NCI-H82 treated with DMSO at 0.1 percent for 48 hours (cell line): ENCODE measurements around the gene OR56A1.
"Not testable (repeated sequence)": the region's sequence is repeated elsewhere in the genome, so short reads cannot be mapped to it uniquely, and the experiment has no call there.

Source experiments
- DNase-seq: peaks from one replicate; lab custom pipeline; 2025; ENCODE audit not compliant: unreplicated experiment; lab: John Stamatoyannopoulos, UW

The OR56A1 gene, protein sequence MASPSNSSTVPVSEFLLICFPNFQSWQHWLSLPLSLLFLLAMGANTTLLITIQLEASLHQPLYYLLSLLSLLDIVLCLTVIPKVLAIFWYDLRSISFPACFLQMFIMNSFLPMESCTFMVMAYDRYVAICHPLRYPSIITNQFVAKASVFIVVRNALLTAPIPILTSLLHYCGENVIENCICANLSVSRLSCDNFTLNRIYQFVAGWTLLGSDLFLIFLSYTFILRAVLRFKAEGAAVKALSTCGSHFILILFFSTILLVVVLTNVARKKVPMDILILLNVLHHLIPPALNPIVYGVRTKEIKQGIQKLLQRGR

DNA sequence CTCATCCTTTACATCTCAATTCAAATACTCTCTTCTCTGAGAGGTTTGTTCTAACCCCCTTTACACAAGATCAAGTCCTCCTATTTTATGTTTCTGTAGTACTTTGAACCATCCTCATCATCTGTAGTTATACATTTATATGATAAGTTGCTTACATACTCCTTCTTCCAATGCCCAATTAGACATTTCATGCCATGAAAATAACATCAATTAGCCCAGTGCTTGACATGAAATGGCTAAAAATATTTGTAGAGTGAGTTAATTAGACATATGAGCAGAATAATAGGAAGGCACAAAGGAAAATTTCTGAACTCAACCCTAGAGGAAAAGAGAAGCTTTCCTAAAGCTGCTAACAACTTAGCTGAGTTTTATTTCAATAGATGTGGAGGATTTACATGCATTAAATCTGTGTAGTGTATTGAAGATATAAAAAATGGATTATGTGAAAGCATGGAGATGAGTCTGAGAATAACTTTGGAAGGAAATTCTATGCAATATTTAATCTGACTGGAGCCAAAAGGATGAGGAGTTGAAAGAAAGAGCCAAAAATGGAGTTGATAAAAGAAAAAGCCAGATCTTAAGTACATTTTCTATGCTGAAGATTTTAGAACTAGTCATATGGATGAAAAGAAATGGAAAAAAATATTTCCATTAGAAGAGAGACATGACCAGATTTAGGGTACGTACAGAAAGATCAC lies at the start of gene OR56A1:
TSS of gene OR56A1 (minus strand) at position 51 of the 698 bp plus-strand sequence. CDS start 3,066 bp downstream, outside the sequence.
- DNase-seq = no peak

DNA sequence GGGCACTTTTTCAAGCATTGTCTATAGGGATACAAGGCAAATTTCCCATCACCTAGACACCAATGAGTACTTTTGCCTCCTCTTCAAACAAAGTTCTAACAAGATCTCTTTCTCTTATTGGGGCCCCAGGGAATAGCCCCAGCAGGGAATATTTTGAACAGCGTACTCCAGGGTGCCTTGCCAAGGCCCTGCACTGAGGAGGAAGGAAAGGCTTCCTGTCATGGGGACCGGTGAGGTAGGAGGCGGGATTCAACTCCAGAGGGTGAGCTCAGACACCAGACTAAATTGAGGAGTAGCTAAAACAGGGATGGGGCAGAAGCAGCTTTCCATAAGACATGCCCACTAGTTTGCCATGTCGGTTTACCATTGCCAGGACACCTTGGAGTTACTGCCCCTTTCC lies 48.9 kb upstream of the OR56A1 start:
- no peak for DNase-seq

DNA sequence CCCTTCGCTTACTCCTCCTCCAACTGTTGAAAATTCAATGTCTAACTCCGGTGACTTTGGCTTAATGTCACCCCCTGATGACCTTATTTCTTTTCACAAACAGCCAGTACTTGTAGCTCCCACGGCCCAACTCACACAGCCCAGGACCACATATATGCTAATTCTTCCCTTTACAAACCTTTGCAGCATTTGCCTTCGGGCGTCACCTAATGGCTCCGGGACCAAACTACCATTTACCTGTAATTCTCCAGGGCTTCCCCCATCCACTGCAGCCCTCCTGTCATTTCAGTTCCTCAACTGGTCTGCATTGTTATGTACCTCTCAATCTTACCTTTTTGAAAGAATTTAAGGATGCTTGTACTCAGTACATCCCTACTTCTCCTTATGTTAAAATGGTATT lies 47.2 kb upstream of the OR56A1 start:
- no peak for DNase-seq

DNA sequence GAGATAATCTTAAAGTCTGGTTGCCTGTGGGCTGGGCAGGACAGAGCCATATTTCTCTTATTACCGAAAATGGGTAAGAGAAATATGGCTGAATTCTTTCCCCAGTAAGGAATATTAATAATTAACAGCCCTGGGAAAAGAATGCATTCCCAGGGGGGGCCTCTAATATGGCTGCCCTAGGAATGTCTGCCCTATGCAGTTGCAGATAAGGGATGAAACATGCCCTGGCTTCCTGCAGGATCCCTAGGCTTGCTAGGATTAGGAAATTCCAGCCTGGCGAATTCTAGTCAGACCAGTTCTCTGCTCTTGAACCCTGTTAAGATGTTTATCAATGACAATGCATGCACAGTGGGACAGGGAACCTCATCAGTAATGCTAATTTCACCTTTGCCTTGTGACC lies 45.9 kb upstream of the OR56A1 start:
- not testable (repeated sequence) for DNase-seq

DNA sequence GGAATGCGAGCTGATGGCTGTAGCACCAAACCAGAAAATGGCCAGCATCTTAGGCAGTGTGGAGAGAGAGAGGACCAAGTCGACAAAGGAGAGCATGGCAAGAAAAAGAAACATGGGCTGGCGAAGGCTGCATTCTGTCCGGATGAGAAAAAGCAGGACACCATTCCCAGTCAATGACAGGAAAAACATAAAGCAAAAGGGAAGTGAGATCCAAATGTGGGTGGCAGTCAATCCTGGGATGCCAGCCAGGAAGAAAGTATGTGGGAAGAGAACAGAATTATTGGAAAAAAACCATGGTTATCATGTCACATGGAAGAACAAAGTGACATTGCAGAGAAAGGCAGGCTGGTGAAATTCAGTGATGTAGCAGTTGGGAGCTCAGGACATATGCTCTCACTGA lies 36.9 kb upstream of the OR56A1 start:
- no peak for DNase-seq

DNA sequence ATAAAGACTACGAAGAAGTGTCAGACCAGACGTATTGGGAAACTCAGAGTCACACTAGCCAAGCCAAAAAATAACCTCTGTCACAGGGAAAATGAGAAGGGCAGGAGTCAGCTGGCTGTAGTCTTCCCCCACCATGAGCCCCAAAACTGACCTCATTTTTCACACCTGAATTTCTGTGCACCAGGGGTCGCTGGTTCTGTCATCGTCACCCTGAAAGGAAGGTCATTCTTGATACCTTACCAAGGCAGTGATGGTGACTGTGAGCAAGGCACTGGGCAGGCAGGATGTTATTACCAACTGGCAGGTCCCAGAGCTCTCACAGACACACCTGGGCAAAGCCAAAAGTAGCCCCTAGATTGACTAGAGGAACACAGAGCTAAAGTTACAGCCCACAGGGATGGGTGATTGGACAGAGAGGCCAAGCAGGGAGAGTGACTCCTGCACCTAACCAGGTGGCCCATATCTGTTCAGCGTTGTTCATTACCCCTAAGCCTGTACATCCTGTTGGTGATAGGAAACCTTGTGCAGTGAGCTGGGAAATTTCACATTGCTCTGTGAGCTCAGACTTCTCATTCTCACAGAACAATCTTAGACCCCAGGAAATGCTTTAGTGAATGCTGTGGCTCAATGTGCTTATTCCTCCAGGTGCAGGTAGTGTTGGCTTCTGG lies 32.3 kb upstream of the OR56A1 start:
- DNase-seq = no peak

DNA sequence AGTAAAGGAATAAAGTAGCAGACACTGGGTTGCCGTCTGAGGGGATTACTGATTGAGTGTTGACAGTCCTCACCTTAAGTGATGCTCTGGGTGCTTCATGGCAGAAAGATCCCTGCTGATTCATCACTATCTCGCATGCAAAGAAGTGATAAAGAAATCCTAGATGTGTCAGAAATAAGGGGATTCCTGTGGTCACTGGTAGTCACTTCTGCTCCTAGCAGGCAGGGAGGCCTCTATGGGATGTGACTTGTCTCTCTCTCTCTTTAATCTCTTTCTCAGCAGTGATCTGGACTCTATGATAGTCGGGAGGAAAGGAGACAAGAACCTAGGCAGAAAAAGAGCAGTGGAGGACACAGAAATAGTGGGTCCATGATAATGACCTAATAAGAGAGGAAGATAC lies 30.9 kb upstream of the OR56A1 start:
- DNase-seq = no peak

DNA sequence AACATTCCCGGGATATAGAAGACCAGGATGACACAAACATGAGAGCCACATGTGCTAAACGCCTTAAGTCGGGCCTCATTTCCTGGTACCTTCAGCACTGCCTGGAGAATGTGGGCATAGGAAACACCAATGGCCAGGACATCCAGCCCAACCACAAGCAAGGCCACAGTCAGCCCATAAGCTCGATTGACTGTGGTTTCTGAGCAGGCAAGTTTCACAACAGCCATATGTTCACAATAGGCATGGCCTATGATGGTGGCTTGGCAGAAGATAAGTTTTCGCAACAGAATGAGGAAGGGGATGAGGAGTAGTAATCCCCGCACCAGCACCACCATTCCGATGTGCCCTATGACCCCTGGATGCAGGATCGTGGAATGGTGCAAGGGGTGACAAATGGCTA lies 26.9 kb upstream of the OR56A1 start:
- DNase-seq = no peak

DNA sequence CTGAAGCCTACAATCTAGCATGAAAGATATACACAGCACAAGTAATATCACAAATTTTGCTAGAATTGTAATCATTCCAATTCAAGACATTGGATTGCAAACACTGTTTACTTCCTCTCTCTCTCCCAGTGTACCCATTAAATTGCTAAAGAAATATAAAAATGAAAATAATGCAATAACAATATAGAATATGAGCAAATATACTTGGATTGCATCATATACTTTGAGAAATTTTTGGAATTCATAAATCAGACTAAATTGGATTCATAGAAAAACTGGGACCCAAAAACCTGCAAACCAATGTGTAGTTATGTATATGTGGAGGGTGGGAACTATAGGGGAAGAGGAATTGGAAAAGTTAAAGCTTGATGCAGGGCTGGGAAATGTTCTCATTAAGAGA lies 25.0 kb upstream of the OR56A1 start:
- no peak for DNase-seq

DNA sequence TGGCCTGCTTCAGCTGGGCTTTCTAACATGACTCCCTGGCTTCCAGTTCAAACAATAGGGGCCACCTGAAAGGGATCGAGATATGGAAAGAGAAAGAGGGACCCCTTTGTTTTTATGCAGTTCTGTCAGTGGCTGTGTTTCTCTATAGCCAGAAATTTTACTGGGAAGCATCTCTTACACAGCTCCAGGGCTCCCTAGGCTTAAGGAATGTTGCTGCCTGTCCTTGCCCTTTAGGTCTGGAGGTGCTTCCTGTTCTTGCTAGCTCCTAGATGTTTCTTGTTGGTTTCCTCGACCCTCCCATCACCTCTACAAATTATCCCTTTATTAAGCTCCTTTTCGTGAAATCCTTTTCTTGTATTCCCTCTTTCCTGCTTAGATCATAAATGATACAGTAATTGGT lies 21.8 kb upstream of the OR56A1 start:
- no peak for DNase-seq

DNA sequence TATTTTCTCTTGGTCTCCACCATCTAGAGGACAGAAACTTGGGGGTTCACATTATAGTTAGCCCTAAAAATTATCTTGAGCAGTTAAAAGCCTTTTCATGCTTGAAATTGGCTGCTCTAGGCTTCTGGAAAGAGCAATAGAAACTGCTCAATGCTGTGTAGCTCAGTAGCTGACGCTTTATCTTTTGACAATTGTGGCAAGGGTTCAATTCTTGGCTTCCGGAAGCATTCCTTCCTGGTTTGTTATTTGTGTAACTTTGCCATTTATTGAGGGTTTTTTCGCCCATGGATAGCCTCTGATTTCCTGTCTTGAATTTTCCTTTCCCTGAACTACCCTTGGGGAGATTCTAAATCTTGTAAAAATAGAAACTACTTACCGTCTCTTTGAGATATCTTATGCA lies 10.3 kb upstream of the OR56A1 start:
- no peak for DNase-seq

DNA sequence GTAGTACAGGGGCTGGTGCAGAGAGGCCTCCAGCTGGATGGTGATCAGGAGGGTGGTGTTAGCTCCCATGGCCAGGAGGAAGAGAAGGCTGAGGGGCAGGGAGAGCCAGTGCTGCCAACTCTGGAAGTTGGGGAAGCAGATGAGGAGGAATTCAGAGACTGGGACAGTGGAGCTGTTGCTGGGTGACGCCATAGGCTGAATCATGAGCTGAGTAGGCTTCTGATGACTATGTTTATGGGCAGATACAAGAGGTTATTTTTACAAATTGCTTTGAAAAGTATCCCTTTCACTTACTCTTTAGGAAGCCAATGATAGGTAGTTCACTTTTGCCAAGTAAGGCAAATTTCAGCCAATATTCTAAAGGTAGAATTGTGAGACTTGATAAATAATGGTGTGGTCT lies 3.1 kb downstream of the OR56A1 start:
- no peak for DNase-seq

DNA sequence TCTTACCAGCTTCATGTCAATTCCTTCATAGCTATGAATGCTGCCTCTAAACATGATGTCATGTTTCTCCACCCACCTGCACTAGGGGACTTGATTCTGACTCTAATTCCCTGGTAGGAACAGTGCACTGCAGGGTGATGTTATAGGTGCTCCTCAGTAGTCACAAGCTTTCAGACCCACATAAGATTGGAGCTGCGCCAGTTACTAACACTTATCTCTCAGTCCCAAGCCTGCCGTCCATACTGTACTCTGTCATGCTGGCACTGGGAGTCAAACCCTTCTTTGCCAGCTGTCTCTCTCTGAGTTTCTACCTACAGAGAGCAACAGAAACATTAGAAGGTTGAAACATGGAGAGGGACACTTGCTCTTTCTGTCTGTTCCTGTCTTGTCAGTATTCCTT lies 5.5 kb downstream of the OR56A1 start:
- DNase-seq = no peak

DNA sequence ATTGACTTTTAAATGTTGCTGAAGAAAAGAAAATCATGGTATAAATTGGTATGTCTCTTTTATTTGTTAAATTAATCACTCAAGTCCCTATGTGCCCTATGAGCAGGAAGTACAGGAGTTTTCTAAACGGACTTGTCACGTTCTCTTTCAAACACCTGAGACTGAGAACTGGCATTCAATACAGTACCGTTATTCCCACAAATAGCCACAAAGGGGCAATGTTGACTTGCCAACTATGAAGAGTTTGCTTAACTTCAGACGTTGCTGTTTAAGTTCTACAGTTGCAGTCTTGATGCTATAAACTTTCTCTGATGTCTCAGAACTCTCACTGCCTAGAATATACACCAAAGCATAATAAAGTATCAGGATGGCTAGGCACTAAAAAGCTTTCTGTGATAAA lies 7.6 kb downstream of the OR56A1 start:
- peak; percentile 1 for DNase-seq

DNA sequence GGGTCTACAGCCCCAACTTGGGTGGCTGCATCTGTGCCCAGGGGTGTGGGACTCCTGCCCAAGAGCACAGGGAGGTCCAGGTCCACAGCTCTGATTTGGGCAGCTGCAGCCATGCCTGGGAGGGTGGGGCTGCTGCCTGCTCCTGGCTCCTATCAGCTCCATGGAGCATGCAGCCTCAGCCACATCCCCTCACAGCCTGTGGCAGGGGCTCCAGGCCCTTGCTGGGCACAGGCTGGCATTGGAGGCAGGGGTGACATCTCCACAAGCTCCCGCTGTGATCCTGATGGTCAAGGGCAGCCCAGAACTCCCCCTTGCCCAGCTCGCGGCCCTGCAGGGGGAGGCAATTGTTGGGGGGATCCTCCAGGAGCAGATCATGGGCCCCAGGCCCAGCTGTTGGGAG lies 17.5 kb downstream of the OR56A1 start:
- no peak for DNase-seq

DNA sequence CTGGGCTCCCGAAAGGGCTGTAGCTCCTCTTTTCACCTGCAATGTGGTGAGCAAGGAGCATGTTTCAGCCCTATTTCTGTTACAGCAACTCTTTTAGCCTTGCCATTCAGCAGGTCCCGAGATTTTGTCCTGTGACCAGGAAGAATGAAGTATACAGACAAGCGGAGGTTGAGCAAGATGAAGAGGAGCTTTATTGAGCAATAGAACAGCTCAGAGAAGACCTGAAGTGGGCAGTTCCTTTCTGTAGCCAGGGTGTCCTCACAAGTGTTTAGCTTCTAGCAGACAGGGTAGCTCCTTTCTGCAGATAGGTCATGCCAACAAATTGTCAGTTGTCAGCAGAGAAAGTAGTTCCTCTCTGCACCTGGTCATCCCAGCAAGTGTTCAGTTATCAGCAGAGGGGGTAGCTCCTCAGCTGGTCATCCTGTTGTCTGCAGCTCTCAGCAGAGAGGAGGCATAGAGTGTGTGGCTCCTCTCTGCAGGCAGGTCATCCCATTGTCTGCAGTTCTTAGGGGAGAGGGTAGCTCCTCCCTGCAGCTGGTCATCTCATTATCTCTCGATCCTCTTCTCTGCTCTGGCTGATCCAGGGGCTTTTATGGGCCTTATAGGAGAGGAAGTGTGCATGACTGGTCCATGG lies 18.4 kb downstream of the OR56A1 start:
- DNase-seq = no peak

DNA sequence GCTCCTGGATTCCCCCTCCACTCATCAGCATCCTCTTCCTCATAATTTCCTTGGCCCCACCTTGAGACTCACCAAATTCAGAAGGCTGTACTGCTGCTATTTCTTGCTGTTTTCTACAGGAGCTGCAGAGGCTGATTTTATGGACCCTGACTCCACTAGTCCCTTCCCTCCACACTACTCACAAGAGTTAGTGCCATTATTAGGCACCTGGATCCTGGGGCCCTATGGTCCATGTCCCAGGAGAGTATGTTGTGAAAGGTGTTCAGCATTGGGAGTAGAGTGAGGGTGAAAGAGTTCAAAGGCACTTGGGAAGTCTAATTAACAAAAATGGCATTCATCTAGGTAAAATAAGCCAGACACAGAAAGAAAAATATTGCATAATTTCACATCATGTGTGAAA lies 23.7 kb downstream of the OR56A1 start, which contains the start of gene OR56A4:
TSS of gene OR56A4 (minus strand) at position 101 of the 400 bp plus-strand sequence. CDS start 3,954 bp downstream, outside the sequence.
- DNase-seq = no peak

DNA sequence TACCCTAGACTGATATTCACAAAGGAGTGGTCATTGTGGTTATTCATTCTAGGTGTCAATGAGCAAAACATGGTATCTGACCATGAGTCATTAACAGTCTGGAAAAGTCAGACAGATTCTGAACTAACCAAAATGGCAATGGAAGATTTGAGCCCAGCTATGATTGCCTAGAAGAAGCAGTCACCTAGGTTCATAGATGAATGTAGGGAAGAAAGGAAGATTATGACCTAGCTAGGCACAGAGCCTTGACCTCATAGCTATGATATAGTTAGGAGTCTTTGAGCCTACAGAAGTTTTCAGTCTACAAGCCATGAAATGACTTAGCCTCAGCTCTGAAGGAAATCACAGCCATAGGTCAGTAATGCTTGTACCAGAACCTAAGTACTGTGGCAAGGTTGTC lies 24.2 kb downstream of the OR56A1 start:
- no peak for DNase-seq

DNA sequence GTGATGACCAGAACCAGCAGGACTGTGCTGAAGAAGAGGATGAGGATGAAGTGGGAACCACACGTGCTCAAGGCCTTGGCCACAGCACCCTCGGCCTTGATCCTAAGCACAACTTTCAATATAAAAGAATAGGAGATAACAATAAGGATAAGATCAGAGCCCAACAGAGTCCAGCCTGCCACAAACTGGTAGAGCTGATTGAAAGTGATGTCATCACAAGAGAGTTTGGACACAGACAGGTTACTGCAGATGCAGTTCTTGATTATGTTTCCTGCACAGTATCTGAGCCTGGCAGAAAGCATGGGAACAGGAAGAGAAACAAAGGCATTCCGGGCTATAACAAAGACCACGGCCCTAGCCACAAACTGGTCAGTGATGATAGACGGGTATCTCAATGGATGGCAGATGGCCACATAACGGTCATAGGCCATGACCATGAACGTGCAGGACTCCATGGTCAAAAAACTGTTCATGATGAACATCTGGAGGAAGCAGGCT lies 28.3 kb downstream of the OR56A1 start:
- no peak for DNase-seq

DNA sequence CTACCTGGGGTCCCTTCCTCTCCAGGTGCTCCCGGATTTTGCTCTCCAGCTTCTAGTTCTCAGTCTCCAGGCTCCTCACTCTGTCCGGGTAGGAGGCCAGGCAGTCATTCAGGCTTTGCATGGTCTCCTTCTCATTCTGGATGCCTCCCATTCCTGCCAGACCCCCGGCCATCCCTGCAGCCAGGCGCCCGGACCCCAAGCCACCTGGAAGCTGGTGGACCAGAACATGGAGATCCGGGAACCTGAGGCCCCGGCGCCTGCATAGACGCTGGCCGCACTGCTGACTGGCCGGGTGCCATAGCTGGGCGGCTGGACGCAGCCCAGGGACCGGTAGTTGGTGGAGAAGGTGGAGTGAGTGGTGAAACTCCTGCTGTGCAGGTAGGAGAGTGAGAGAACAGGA lies 35.8 kb downstream of the OR56A1 start:
- no peak for DNase-seq

DNA sequence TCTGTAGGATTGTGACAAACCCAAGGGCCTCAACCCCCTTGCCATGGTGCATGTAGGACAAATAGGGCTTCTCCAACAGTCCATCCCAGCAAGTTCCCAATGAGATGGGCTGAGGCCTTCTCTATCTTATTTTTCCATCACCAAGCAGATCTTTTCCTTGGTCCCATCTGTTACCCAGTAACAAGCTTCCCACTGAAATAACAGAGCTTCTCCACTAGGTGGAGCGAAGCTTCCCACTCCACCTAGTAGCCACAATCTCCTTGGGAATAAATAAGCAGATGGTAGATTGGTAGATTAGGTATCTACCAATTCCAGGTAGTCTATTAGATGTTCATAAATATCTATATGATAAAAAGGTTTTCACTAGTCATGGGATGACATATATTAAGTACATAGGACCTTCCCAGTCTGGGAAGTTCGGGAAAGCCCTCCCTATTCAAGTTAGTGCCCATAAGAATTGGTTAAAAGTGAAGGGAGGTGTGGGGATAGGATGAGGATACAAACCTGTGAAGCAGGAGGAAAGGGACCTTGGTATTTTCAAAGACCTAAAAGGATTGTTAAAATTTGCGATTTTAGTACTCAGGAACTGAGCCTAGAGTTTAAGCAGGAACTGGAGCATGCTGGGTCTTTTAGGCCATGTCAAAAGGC lies 37.8 kb downstream of the OR56A1 start:
- DNase-seq = no peak
